ENCODE measurements around the gene DPPA4.

GRCh38 chr3:109278546-109278945 is 58.8 kb downstream of the DPPA4 start:
- TF ChIP-seq, protein P1, sequence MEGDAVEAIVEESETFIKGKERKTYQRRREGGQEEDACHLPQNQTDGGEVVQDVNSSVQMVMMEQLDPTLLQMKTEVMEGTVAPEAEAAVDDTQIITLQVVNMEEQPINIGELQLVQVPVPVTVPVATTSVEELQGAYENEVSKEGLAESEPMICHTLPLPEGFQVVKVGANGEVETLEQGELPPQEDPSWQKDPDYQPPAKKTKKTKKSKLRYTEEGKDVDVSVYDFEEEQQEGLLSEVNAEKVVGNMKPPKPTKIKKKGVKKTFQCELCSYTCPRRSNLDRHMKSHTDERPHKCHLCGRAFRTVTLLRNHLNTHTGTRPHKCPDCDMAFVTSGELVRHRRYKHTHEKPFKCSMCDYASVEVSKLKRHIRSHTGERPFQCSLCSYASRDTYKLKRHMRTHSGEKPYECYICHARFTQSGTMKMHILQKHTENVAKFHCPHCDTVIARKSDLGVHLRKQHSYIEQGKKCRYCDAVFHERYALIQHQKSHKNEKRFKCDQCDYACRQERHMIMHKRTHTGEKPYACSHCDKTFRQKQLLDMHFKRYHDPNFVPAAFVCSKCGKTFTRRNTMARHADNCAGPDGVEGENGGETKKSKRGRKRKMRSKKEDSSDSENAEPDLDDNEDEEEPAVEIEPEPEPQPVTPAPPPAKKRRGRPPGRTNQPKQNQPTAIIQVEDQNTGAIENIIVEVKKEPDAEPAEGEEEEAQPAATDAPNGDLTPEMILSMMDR (IDR thresholded peaks at IDR 0.05; ENCODE audit: insufficient read depth, low read depth, low read length) = no peak
- TF ChIP-seq EZH2 (IDR thresholded peaks at IDR 0.05; ENCODE audit: insufficient read depth, low read length) = no peak

Measured in astrocyte (in vitro differentiated cells and primary cell).